ENCODE data around the gene CLDN6. TPM values are rescaled to one million over a fixed set of nuclear protein-coding genes. Genes with fewer than 3 reads are reported as not detected.

CLDN6 gene
- total and polyA plus RNA-seq, 9 of the 15 experiments (the other 6 are each of a cell fraction or from before 2014, with no cell fraction given), result 0.22 to 0.75 (median 0.38) TPM; not detected in 3

- no peak for TF ChIP-seq BRF2 (IDR thresholded peaks at IDR 0.05; ENCODE audit: borderline replicate concordance, insufficient read depth, insufficient read length)
- TF ChIP-seq ZNF561 (CRISPR knock-in tag; conservative IDR thresholded peaks at IDR 0.05), result no peak
- TF ChIP-seq ETS2 (tag; IDR thresholded peaks at IDR 0.05; ENCODE audit: borderline replicate concordance, poor library complexity, severe bottlenecking), result no peak
- TF ChIP-seq GATA2 (CRISPR knock-in tag; IDR thresholded peaks at IDR 0.05), result no peak
- TF ChIP-seq KDM5B (IDR thresholded peaks at IDR 0.05; ENCODE audit: insufficient replicate concordance, low read depth, low read length), result peak; percentile 87
- TF ChIP-seq ZNF280A (IDR thresholded peaks at IDR 0.05; ENCODE audit: low read depth, partially characterized antibody), result no peak
- peak; percentile 71 for TF ChIP-seq POU5F1 (IDR thresholded peaks at IDR 0.05; ENCODE audit: borderline replicate concordance, low read depth, low read length, partially characterized antibody)
- TF ChIP-seq CREB3L1 (IDR thresholded peaks at IDR 0.05; ENCODE audit: borderline replicate concordance, low read depth), result peak; percentile 96
- TF ChIP-seq NEUROD1 (IDR thresholded peaks at IDR 0.05; ENCODE audit: borderline replicate concordance, low read depth, low read length, partially characterized antibody), result peak; percentile 47
- TF ChIP-seq SIN3A (IDR thresholded peaks at IDR 0.05; ENCODE audit: borderline replicate concordance in 2 of 2, control insufficient read depth in 1 of 2, low read depth in 2 of 2, low read length in 2 of 2), result peak; percentile 33 to 51; a peak in 2 of 4 replicates
- peak; percentile 15 for TF ChIP-seq HMGN3 (IDR thresholded peaks at IDR 0.05; ENCODE audit: borderline replicate concordance, extremely low read depth, insufficient read length, low read depth, low read length)
- peak; percentile 63; the same call in 1 of the 2 replicates for TF ChIP-seq MTA3 (IDR thresholded peaks at IDR 0.05; ENCODE audit: borderline replicate concordance)
- TF ChIP-seq TOE1 (IDR thresholded peaks at IDR 0.05; ENCODE audit: borderline replicate concordance), result peak; percentile 88; the same call in 1 of the 2 replicates
- no peak for TF ChIP-seq TOE1 (CRISPR knock-in tag; IDR thresholded peaks at IDR 0.05; ENCODE audit: borderline replicate concordance, low read depth)
- peak; percentile 90 for TF ChIP-seq TFAP4 (CRISPR knock-in tag; IDR thresholded peaks at IDR 0.05; ENCODE audit: borderline replicate concordance)
- TF ChIP-seq ZNF174 (CRISPR knock-in tag; IDR thresholded peaks at IDR 0.05), result no peak
- peak in 1 of 2 experiments; percentile 51; a peak in 1 of 4 replicates for TF ChIP-seq SRF (CRISPR knock-in tag; IDR thresholded peaks at IDR 0.05)
- 0 out of 2 replicates have a peak, but pooled peaks have one; percentile 45 for TF ChIP-seq HNRNPL (IDR thresholded peaks at IDR 0.05; ENCODE audit: low read depth, low read length)
- TF ChIP-seq FOSL1 (tag; conservative IDR thresholded peaks at IDR 0.05), result no peak; the same call in 1 of the 2 replicates
Measured at GRCh38 chr16:3023669-3024478, 5.9 kb upstream of the CLDN6 start, which contains the start of the genes HCFC1R1 and THOC6 (continued).

Data from K562 (cell line).